Stimulated activated CD8-positive, alpha-beta memory T cell treated with anti-CD3 and anti-CD28 coated beads, Interleukin-4, amount 100 ng/mL, for 4 hours (primary cell): ENCODE results near the gene POTEC.
"Not testable (repeated sequence)": the region's sequence is repeated elsewhere in the genome, so short reads cannot be mapped to it uniquely, and the experiment has no call there.

ENCODE experiments used
- DNase-seq, 2 donors: peaks; one replicate each; pipeline ENCODE4 v3.0.0-alpha.2; 2020; ENCODE audit warnings: low read depth in 2 of 2, low spot score in 1 of 2

POTEC gene

GRCh38 chr18:14543446-14543964 lies at the start of gene POTEC:
Gene POTEC, minus strand, starts transcription at chr18:14543600. Its CDS starts 454 bp downstream, at chr18:14543146.
- not testable (repeated sequence) for DNase-seq

GRCh38 chr18:14577971-14578370 lies 34.6 kb upstream of the POTEC start:
- no peak for DNase-seq

GRCh38 chr18:14559502-14559901 lies 16.1 kb upstream of the POTEC start:
- not testable (repeated sequence) for DNase-seq

DNA sequence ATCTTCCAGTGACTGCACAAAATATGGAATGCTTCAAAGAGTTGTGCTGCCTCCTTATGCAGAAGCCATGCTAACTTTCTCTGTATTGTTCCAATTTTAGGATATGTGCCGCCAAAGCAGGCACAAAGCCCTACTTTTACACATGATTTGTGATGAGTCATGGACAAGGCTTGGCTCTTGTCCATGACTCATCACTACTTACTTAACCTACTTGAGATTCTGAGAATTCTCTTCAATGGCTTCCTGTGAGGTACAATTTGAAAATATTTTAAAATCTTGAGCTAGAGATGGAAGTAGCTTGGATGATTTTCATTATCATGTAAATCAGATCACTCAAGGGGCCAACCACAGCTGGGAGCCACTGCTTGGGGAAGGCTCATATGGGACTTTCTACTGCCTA lies 11.7 kb downstream of the POTEC start:
- not testable (repeated sequence) for DNase-seq

DNA sequence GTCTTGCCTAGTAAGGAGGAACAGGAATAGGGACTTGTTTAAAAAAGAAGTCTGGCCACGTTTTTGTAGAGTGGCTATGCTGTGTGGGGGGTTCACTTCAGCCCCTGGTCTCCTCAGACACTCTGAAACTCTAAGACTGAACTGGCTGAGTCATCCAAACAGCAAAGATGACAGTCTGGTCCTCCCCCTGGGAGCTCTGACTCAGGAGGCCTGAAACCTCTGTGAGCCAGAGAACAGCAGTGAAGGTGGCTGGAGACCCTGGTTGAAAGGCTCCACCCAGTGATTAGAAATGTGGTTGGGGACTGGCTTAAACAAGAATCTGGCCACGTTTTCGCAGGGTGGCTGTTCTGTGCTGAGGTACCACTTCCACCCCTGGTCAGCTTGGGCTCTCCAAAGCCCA lies 32.7 kb downstream of the POTEC start:
- not testable (repeated sequence) for DNase-seq

- not testable (repeated sequence) for DNase-seq
Observed at GRCh38 chr18:14503691-14504090, 39.7 kb downstream of the POTEC start.

GRCh38 chr18:14501894-14502293 lies 41.5 kb downstream of the POTEC start:
- not testable (repeated sequence) for DNase-seq

GRCh38 chr18:14489256-14490014 lies 54.0 kb downstream of the POTEC start:
- not testable (repeated sequence) for DNase-seq

GRCh38 chr18:14488789-14489188 lies 54.6 kb downstream of the POTEC start:
- DNase-seq, result not testable (repeated sequence)

- not testable (repeated sequence) for DNase-seq
Observed at GRCh38 chr18:14486926-14487580, 56.3 kb downstream of the POTEC start.

DNA sequence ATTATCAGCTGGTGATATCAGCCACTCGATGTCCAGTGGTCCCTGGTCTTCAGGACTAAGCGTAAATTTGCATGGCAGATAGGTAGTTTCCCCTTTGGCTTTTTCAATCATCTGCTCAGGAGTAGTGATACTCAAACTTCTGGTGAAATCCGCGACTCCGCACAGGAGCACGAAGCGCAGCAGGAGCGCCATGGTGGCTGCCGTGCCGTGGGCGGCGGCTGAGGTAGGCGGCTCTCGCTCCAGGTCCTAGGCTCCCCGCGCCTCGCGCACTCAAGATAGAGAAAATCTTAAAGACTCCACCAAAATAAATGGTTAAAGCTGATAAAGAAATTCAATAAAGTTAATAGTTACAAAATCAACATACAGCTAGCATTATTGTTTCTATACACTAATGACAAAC lies 64.3 kb downstream of the POTEC start:
- not testable (repeated sequence) for DNase-seq

DNA sequence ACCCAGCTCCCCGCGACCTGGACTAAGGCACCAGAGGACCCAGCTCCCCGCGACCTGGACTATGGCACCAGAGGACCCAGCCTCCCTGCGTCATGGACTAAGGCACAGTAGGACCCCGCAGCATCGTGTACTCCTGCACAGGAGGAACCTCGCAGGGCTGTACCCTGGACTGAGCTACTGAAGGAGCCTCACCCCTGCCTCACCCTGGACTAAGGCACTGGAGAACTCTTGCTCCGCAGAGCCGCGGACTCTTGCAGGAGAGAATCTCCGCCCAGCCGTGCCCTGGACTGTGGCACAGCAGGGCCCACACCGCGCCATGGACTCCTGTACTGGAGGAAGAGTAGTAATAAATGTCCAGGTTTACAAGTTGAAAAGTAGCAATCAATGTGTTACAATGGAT lies 67.9 kb downstream of the POTEC start:
- not testable (repeated sequence) for DNase-seq

- not testable (repeated sequence) for DNase-seq
Observed at GRCh38 chr18:14474752-14475151, 68.6 kb downstream of the POTEC start.

DNA sequence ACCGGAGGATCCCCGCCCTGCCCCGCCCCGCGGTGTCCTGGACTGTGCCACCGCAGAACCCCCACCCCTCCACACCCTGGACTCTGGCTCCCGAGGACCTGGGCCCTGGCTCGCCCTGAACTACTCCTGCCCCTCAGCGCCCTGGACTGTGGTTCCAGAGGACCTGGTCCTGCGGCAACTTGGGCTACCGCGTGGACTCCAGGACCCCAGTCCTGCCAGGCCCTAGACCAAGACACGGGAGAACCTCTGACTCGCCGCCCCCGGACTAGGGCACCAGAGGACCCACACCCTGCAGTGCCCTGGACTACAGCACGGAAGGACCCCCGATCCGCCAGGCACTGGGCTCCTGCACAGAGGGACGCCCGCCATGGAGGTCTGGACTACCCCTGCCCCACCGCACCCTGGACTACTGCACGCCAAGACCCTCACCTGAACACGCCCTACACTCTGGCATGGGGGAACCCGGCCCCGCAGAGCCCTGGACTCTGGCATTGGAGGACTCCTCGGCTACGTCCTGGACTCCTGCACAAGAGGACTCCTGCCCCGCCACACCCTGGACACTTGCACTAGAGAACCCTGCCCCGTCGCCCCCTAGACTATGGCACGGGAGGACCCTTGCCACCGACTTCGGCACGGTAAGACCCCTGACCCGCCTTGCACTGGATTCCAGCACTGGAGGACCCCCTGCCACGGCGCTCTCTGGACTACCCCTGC lies 69.2 kb downstream of the POTEC start:
- DNase-seq, result not testable (repeated sequence)

DNA sequence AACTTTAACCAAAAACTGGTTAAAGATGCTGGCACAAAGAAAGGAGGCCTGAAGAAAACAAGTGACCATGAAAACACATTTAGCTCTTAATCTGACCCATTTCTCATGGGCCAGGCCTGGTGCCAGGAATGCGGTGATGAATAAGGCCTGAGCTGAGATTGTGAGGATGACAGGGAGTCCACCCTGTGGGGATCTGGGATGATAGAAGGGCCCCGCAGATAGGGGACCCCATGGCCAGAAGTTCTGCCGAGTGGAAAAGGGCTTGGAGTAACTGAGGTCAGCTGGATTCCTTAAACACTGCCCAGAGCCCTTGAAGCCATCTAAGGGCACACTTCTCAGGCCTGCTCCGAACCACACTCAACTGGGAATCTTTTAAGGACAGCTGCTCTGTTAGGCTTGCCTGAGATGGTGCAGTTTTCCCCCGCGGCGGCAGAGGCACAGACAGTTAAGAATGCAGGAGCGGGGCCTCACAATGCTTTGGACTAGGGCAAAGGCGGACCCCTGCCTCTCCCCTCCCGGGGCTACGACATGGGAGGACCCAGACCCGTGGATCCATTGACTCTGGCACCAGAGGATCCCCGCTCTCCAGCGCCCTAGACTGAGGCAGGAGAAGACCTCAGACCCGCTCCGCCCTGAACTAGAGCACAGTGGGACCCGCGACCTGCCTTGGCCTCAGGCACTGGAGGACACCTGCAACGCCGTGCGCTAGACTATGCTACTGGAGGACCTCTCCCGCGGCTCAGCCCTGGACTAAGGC lies 70.0 kb downstream of the POTEC start:
- DNase-seq, result not testable (repeated sequence)

DNA sequence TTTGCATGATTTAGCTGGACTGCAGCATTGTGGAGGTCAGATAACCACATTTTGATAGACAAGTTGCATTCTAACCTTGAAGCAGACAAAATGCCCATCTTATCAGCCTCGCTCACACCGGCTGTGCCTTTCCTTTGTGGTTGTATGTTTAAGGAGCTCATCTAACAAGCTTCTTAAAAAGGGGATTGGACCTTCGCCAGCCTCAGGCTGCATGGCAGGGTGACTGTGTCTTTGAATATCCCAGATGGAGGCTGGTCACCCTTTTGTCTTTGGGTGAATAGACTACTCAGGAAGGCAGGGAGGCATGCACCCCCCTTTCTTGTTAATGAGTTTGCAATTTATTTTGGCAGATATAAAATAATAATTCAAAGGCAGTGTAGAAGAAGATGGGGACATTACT lies 72.1 kb downstream of the POTEC start:
- not testable (repeated sequence) for DNase-seq

- DNase-seq, result not testable (repeated sequence)
Observed at GRCh38 chr18:14470446-14470845, 73.0 kb downstream of the POTEC start.

DNA sequence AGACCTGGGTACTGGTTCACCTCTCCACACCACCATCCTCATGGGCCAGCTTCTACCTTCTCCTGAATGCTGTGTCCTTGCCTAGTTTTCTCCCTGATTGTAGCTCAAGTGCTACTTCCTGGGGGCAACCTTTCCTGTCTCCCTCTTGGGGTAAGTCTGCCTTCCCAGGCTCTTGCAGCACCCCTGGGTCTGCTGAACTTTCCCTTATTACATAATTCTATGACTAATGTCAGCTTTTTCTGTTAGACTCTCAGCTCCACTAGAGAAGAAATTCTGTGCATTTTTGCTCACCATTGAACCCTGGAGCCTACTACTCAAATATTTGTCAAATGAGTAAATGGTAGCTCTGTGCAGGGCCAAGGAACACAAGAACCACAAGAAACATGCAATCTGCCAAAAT lies 73.4 kb downstream of the POTEC start:
- not testable (repeated sequence) for DNase-seq

DNA sequence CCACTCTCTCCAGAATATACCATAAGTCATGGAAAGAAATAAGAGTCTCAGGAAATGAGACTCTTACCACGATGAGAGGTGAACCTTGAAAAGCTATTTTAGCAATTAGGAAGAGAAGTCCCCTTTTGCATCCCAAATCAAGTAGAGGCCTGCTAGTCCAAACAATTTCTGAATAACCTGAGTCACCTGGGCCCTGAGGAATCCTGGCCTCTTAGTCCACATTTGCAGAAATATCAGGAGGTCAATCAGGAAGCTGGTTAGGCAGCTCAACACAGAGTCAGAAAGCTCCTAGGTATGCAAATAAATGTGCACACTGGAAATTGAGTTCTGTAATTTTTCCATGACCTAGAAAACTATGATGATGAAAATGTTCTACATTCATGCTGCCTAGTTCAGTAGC lies 77.4 kb downstream of the POTEC start:
- DNase-seq, result not testable (repeated sequence)
